Activated CD8-positive, alpha-beta T cell treated with anti-CD3 and anti-CD28 coated beads for 36 hours (primary cell): ENCODE data around the gene SLC26A6. TPM values are rescaled to one million over a fixed set of nuclear protein-coding genes. Genes with fewer than 3 reads are reported as not detected.

Source experiments
- ATAC-seq: fragments of 200-7000 bp; cut with Tn5 transposase; one replicate; pipeline ENCODE4 v1.10.0; 2021; ENCODE audit warnings: mild to moderate bottlenecking, moderate library complexity
- CTCF ChIA-PET: fragments of 350-600 bp; sonication (Branson Sonifier 250); formaldehyde crosslinking; loops from one replicate; lab custom pipeline; 2021; ENCODE audit warnings: antibody characterized with exemption; lab: Charles Lee
- POLR2A ChIA-PET: fragments of 350-600 bp; sonication (Branson Sonifier 250); formaldehyde crosslinking; loops from one replicate; lab custom pipeline; 2021; ENCODE audit warnings: antibody characterized with exemption; lab: Charles Lee
- DNase-seq: peaks from one replicate; pipeline ENCODE4 v3.0.0-alpha.2; 2020
- H3K27ac Mint-ChIP-seq: one replicate; pipeline ENCODE4 v1.8.0; 2021; ENCODE audit warnings: mild to moderate bottlenecking, mixed read lengths
- H3K27me3 Mint-ChIP-seq: one replicate; pipeline ENCODE4 v1.8.0; 2021; ENCODE audit warnings: mixed read lengths
- H3K36me3 Mint-ChIP-seq: one replicate; pipeline ENCODE4 v1.8.0; 2021; ENCODE audit warnings: low read depth, mixed read lengths
- H3K4me1 Mint-ChIP-seq: one replicate; pipeline ENCODE4 v1.8.0; 2021; ENCODE audit warnings: low read depth, mixed read lengths
- H3K4me3 Mint-ChIP-seq: one replicate; pipeline ENCODE4 v1.8.0; 2021; ENCODE audit warnings: mild to moderate bottlenecking, moderate library complexity, mixed read lengths
- H3K9me3 Mint-ChIP-seq: one replicate; pipeline ENCODE4 v1.8.0; 2021; ENCODE audit warnings: mixed read lengths
- intact Hi-C: fragments of 100-400 bp; cut with micrococcal nuclease; formaldehyde crosslinking; loops from one replicate; pipeline ENCODE4 v1.10.0; 2022
- total RNA-seq, 2 experiments: library from RNA; stranded (reverse); gene quantifications; one replicate each; pipeline ENCODE4 v1.2.3, GENCODE V29; 2021
- TF ChIP-seq, protein P1 (sequence below): fragments of 200-600 bp; IDR thresholded peaks from one replicate; pipeline ENCODE4 v1.8.0; 2022; ENCODE audit warnings: antibody characterized with exemption, mild to moderate bottlenecking

SLC26A6 gene
- total RNA-seq, 2 experiments from 2014 or later: 41.3 to 45.0 TPM

DNA sequence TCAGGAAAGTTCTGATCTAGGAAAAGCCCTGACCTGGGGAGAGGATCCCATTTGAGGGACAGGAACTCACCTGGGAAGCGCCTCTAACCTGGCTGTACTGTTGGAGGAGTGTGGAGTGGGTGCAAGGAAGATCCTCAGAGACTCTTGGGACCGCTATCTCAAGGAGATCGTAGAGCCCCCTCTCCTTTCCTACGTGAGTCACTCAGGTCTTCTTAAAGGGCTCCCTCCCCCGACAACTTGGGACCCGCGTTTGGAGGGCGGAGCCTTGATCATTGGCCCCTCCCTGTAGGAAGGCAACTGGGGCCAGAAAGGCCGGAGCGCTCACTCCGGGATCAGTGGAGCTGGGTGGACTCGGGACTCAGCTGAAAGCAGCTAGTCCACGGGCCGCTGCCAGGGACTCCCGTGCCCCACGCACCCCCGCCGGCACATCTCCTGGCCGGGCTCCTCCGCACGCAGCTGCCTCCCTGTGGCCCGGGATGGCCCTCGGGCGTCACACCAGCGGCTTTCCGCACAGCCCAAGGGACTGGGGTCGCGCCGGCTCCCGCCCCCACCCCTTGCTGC, 520 bp downstream of the SLC26A6 start:
- POLR2A ChIA-PET: interaction anchor here (0.7 to 3.5 kb wide), 9 partner anchors 8 to 163 kb away, joined by 3 to 25 read pairs (median 4); partner anchors contain the start of genes CELSR3 and PFKFB4
- H3K27me3 Mint-ChIP-seq: no peaks in the 10 kb centered on the region
- TF ChIP-seq, protein P1, sequence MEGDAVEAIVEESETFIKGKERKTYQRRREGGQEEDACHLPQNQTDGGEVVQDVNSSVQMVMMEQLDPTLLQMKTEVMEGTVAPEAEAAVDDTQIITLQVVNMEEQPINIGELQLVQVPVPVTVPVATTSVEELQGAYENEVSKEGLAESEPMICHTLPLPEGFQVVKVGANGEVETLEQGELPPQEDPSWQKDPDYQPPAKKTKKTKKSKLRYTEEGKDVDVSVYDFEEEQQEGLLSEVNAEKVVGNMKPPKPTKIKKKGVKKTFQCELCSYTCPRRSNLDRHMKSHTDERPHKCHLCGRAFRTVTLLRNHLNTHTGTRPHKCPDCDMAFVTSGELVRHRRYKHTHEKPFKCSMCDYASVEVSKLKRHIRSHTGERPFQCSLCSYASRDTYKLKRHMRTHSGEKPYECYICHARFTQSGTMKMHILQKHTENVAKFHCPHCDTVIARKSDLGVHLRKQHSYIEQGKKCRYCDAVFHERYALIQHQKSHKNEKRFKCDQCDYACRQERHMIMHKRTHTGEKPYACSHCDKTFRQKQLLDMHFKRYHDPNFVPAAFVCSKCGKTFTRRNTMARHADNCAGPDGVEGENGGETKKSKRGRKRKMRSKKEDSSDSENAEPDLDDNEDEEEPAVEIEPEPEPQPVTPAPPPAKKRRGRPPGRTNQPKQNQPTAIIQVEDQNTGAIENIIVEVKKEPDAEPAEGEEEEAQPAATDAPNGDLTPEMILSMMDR: no peak
- no peaks in the 10 kb centered on the region for H3K9me3 Mint-ChIP-seq
- H3K4me1 Mint-ChIP-seq: peaks cover 21% of the 10 kb centered on the region
- peak overlapping the region; percentile 9 for H3K27ac Mint-ChIP-seq
- peak overlapping the region; percentile 88 for H3K4me3 Mint-ChIP-seq
- H3K36me3 Mint-ChIP-seq: peaks cover 10% of the 10 kb centered on the region
- intact Hi-C loops: no loop called here
- CTCF ChIA-PET: interaction anchor here (0.8 to 3.5 kb wide), 31 partner anchors 11 to 365 kb away, joined by 3 to 46 read pairs (median 5); partner anchors contain the start of genes CELSR3, COL7A1, NCKIPSD and PFKFB4
- ATAC-seq: peak; percentile 28
- DNase-seq: peak; percentile 80

DNA sequence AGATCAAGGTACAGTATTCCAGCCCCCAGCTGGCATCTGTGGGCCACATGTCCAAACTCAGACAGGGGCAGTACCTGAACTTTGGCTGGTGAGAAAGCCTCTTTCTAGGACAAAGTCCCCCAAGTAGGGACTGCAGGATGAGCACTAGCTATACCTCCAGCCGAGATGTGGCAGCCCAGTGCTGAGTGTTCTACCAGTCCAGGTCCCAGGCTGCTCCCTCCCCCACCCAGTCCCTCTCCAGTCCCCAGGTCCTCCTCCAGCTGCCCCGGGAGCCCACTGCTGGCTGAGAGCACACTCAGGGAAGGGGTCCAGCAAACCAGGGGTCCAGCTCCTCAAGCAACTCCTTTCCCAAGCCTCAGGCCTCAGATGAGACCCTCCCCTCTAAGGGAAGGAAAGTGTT, 1.5 kb downstream of the SLC26A6 start:
- DNase-seq (no peak), ATAC-seq (no peak)
- Mint-ChIP-seq H3K36me3 (peaks cover 10% of the 10 kb centered on the region), H3K9me3 (no peaks in the 10 kb centered on the region), H3K27ac (no peak overlapping the region), H3K27me3 (no peaks in the 10 kb centered on the region), H3K4me3 (peak overlapping the region; percentile 88), H3K4me1 (peaks cover 21% of the 10 kb centered on the region)
- ChIA-PET POLR2A (interaction anchor here (1.2 to 3.5 kb wide), 4 partner anchors 9 to 29 kb away, joined by 4 to 25 read pairs (median 10); partner anchors contain the start of gene CELSR3), CTCF (interaction anchor here (1.1 to 3.5 kb wide), 7 partner anchors 10 to 198 kb away, joined by 3 to 46 read pairs (median 9); partner anchors contain the start of genes PFKFB4 and TMEM89)
- intact Hi-C loops: no loop called here
- TF ChIP-seq, protein P1: no peak

DNA sequence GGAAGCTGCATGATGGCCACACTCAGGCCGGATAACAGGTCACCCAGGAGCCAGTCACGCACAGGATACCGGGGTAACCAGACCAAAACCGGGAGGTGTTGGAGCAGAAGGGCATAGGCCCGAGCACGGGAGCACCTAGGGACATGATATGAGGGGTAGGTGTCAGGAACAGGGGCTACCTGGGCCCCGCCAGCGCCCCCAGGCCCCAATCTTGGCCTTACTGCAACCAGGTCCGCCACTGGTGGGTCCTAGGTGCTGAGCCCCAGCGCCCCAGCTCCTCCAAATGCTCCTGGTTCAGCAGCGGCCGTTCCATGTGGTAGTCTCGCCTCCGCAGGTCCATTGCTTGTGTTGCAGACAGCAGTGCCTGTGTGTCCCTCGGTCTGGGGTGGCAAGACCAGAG, 2.0 kb downstream of the SLC26A6 start:
- H3K36me3 Mint-ChIP-seq: peaks cover 10% of the 10 kb centered on the region
- H3K9me3 Mint-ChIP-seq: no peaks in the 10 kb centered on the region
- no peak for DNase-seq
- intact Hi-C loops: no loop called here
- no peaks in the 10 kb centered on the region for H3K27me3 Mint-ChIP-seq
- peak overlapping the region; percentile 8 for H3K4me3 Mint-ChIP-seq
- peaks cover 21% of the 10 kb centered on the region for H3K4me1 Mint-ChIP-seq
- POLR2A ChIA-PET: interaction anchor here (1.6 to 3.5 kb wide), 3 partner anchors 9 to 29 kb away, joined by 8 to 25 read pairs (median 11); partner anchors contain the start of gene CELSR3
- H3K27ac Mint-ChIP-seq: no peak overlapping the region
- ATAC-seq: no peak
- TF ChIP-seq, protein P1: no peak
- CTCF ChIA-PET: interaction anchor here (1.1 to 3.5 kb wide), 5 partner anchors 9 to 197 kb away, joined by 3 to 46 read pairs (median 22); partner anchors contain the start of genes PFKFB4 and TMEM89

DNA sequence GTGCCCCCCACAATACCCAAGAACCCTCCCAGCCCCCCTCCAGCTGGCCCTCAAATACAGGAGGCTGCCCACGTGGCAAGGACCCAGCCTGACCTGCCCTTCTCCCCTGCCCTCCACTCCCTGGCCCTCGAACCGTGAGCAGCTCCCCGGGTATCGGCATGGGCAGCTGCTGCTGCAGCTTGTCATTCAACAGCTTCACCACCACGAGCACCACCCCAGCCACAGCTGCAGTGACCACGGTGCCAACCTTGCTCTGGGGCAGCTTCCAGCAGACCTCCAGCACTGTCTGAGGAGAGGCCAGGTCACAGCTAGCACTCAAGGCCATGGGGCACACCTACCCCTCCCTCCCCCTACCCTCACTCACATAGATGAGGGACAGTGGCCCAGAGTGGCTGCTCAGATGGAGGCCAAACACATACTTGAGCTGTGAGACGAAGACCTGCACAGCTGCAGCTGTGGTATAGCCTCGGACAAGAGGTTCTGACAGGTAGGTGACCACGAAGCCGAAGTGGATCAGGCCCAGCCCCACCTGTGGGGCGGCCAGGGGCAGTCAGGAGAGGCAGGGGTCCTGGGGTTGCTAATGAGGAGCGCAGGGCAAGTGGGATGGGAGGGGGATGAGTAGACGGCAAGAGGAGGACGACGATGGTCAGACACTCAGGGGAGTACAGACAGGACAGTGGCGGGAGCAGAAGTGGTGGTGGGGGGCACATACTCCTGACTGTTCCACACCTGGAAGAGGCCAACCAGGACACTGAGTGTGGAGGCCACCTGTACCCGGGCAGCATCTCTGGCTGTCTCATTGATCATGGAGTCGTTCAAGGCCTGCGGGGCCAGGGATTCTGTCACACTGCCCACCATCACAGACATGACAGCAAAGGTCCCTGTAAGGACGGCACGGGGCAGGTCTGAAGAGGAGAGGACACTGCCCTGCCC, 3.5 kb downstream of the SLC26A6 start:
- TF ChIP-seq, protein P1: no peak
- intact Hi-C loops: no loop called here
- Mint-ChIP-seq H3K36me3 (peaks cover 10% of the 10 kb centered on the region), H3K9me3 (no peaks in the 10 kb centered on the region), H3K4me3 (no peak overlapping the region), H3K4me1 (peaks cover 15% of the 10 kb centered on the region), H3K27me3 (no peaks in the 10 kb centered on the region), H3K27ac (no peak overlapping the region)
- ChIA-PET CTCF (no interaction called here), POLR2A (interaction anchor here (1.0 kb wide), 1 partner anchor 19 kb away, joined by 3 read pairs; no protein-coding TSS in a partner anchor)
- DNase-seq (no peak), ATAC-seq (no peak)
